ENCODE measurements around the gene AMBN.

DNA sequence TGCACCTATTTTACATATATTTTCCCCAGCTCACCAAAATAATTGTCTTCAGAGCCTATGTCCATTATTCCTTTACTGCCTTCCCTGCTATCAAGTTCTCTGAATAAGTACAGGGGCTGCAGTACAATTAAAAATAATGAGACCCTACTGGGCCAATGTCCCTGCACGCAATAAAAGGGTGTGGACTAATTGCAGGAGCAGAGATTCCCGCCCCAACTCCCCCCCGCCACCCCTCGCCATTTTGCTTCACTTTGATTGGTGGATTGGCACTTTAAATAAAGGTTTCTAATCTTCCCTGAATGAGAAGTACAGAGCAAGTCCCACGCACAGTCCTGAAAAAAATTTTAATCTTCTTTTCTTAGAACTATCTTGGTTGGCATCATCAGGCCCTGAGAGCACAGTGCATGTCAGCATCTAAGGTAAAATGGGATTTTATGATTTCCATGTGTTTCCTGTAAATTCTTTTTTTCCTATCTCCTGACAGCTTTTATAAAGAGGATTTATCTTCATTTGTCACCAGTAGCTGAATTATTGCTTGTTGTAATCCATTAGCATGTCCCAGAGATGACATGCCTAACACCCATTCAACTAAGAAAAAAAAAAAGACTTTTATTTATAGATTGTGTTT lies at the start of gene AMBN:
- TF ChIP-seq POLR2AphosphoS5 (IDR thresholded peaks at IDR 0.05; ENCODE audit: low read depth, low read length) (no peak), TCF7L2 (IDR thresholded peaks at IDR 0.05; ENCODE audit: low read depth, low read length) (no peak), SIN3A (IDR thresholded peaks at IDR 0.05; ENCODE audit: borderline replicate concordance, insufficient read depth, low read depth, low read length) (no peak)
- TF ChIP-seq, protein P1, sequence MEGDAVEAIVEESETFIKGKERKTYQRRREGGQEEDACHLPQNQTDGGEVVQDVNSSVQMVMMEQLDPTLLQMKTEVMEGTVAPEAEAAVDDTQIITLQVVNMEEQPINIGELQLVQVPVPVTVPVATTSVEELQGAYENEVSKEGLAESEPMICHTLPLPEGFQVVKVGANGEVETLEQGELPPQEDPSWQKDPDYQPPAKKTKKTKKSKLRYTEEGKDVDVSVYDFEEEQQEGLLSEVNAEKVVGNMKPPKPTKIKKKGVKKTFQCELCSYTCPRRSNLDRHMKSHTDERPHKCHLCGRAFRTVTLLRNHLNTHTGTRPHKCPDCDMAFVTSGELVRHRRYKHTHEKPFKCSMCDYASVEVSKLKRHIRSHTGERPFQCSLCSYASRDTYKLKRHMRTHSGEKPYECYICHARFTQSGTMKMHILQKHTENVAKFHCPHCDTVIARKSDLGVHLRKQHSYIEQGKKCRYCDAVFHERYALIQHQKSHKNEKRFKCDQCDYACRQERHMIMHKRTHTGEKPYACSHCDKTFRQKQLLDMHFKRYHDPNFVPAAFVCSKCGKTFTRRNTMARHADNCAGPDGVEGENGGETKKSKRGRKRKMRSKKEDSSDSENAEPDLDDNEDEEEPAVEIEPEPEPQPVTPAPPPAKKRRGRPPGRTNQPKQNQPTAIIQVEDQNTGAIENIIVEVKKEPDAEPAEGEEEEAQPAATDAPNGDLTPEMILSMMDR (IDR thresholded peaks at IDR 0.05), result no peak
- TF ChIP-seq, protein P2, sequence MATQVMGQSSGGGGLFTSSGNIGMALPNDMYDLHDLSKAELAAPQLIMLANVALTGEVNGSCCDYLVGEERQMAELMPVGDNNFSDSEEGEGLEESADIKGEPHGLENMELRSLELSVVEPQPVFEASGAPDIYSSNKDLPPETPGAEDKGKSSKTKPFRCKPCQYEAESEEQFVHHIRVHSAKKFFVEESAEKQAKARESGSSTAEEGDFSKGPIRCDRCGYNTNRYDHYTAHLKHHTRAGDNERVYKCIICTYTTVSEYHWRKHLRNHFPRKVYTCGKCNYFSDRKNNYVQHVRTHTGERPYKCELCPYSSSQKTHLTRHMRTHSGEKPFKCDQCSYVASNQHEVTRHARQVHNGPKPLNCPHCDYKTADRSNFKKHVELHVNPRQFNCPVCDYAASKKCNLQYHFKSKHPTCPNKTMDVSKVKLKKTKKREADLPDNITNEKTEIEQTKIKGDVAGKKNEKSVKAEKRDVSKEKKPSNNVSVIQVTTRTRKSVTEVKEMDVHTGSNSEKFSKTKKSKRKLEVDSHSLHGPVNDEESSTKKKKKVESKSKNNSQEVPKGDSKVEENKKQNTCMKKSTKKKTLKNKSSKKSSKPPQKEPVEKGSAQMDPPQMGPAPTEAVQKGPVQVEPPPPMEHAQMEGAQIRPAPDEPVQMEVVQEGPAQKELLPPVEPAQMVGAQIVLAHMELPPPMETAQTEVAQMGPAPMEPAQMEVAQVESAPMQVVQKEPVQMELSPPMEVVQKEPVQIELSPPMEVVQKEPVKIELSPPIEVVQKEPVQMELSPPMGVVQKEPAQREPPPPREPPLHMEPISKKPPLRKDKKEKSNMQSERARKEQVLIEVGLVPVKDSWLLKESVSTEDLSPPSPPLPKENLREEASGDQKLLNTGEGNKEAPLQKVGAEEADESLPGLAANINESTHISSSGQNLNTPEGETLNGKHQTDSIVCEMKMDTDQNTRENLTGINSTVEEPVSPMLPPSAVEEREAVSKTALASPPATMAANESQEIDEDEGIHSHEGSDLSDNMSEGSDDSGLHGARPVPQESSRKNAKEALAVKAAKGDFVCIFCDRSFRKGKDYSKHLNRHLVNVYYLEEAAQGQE (IDR thresholded peaks at IDR 0.05; ENCODE audit: insufficient read depth in 1 of 2, low read depth in 2 of 2, low read length in 1 of 2), result no peak

Data from Panc1 (cell line).